ENCODE measurements around the gene ADAMTS19. TPM values are rescaled to one million over a fixed set of nuclear protein-coding genes. Genes with fewer than 3 reads are reported as not detected.

ADAMTS19 gene
- total RNA-seq, 2 experiments from 2014 or later: not detected

GRCh38 chr5:129499208-129499852 lies 39.2 kb downstream of the ADAMTS19 start:
- POLR2A ChIA-PET: no interaction called here
- H3K9me3 Mint-ChIP-seq: no peaks in the 10 kb centered on the region

GRCh38 chr5:129500101-129500500 lies 40.0 kb downstream of the ADAMTS19 start:
- Mint-ChIP-seq H3K4me3 (no peak overlapping the region), H3K4me1 (no peaks in the 10 kb centered on the region)
- POLR2A ChIA-PET: no interaction called here

More at GRCh38 chr5:129499208-129499852, 39.2 kb downstream of the ADAMTS19 start:
- Mint-ChIP-seq H3K4me1 (no peaks in the 10 kb centered on the region), H3K27ac (no peak overlapping the region), H3K36me3 (ENCODE audit: low read depth) (no peaks in the 10 kb centered on the region), H3K27me3 (no peaks in the 10 kb centered on the region), H3K4me3 (no peak overlapping the region)
- DNase-seq: no peak
- CTCF ChIA-PET: no interaction called here

GRCh38 chr5:129506086-129506485 lies 46.0 kb downstream of the ADAMTS19 start:
- POLR2A ChIA-PET: no interaction called here
- Mint-ChIP-seq H3K4me1 (no peaks in the 10 kb centered on the region), H3K36me3 (ENCODE audit: low read depth) (no peaks in the 10 kb centered on the region), H3K9me3 (no peaks in the 10 kb centered on the region), H3K27ac (no peak overlapping the region), H3K27me3 (no peaks in the 10 kb centered on the region), H3K4me3 (no peak overlapping the region)
- no peak for DNase-seq
- CTCF ChIA-PET: no interaction called here

More at GRCh38 chr5:129500101-129500500, 40.0 kb downstream of the ADAMTS19 start:
- no peak for DNase-seq
- Mint-ChIP-seq H3K27me3 (no peaks in the 10 kb centered on the region), H3K9me3 (no peaks in the 10 kb centered on the region), H3K27ac (no peak overlapping the region), H3K36me3 (ENCODE audit: low read depth) (no peaks in the 10 kb centered on the region)
- CTCF ChIA-PET: no interaction called here

GRCh38 chr5:129506950-129507349 lies 46.9 kb downstream of the ADAMTS19 start:
- Mint-ChIP-seq H3K27ac (no peak overlapping the region), H3K4me1 (no peaks in the 10 kb centered on the region), H3K36me3 (ENCODE audit: low read depth) (no peaks in the 10 kb centered on the region), H3K27me3 (no peaks in the 10 kb centered on the region), H3K4me3 (no peak overlapping the region), H3K9me3 (no peaks in the 10 kb centered on the region)
- ChIA-PET POLR2A (no interaction called here), CTCF (no interaction called here)
- DNase-seq: no peak

GRCh38 chr5:129507527-129507926 lies 47.4 kb downstream of the ADAMTS19 start:
- ChIA-PET CTCF (no interaction called here), POLR2A (no interaction called here)
- no peak overlapping the region for H3K27ac Mint-ChIP-seq
- no peak overlapping the region for H3K4me3 Mint-ChIP-seq
- H3K36me3 Mint-ChIP-seq (ENCODE audit: low read depth): no peaks in the 10 kb centered on the region
- no peaks in the 10 kb centered on the region for H3K4me1 Mint-ChIP-seq
- H3K9me3 Mint-ChIP-seq: no peaks in the 10 kb centered on the region
- no peaks in the 10 kb centered on the region for H3K27me3 Mint-ChIP-seq
- no peak for DNase-seq

- H3K9me3 Mint-ChIP-seq: no peaks in the 10 kb centered on the region
- H3K4me3 Mint-ChIP-seq: no peak overlapping the region
- no peak overlapping the region for H3K27ac Mint-ChIP-seq
- no peaks in the 10 kb centered on the region for H3K4me1 Mint-ChIP-seq
- ChIA-PET CTCF (no interaction called here), POLR2A (no interaction called here)
- H3K27me3 Mint-ChIP-seq: no peaks in the 10 kb centered on the region
- H3K36me3 Mint-ChIP-seq (ENCODE audit: low read depth): no peaks in the 10 kb centered on the region
- no peak for DNase-seq
Observed at GRCh38 chr5:129508606-129509005, 48.5 kb downstream of the ADAMTS19 start.

GRCh38 chr5:129509363-129509975 lies 49.4 kb downstream of the ADAMTS19 start:
- H3K4me1 Mint-ChIP-seq: no peaks in the 10 kb centered on the region
- POLR2A ChIA-PET: no interaction called here

GRCh38 chr5:129511291-129511690 lies 51.2 kb downstream of the ADAMTS19 start:
- POLR2A ChIA-PET: no interaction called here
- CTCF ChIA-PET: no interaction called here
- Mint-ChIP-seq H3K4me1 (no peaks in the 10 kb centered on the region), H3K9me3 (no peaks in the 10 kb centered on the region), H3K36me3 (ENCODE audit: low read depth) (no peaks in the 10 kb centered on the region), H3K27me3 (no peaks in the 10 kb centered on the region), H3K4me3 (no peak overlapping the region), H3K27ac (no peak overlapping the region)
- no peak for DNase-seq

More at GRCh38 chr5:129509363-129509975, 49.4 kb downstream of the ADAMTS19 start:
- no peak overlapping the region for H3K4me3 Mint-ChIP-seq
- H3K9me3 Mint-ChIP-seq: no peaks in the 10 kb centered on the region
- DNase-seq: no peak
- CTCF ChIA-PET: no interaction called here
- H3K27me3 Mint-ChIP-seq: no peaks in the 10 kb centered on the region
- H3K36me3 Mint-ChIP-seq (ENCODE audit: low read depth): no peaks in the 10 kb centered on the region
- no peak overlapping the region for H3K27ac Mint-ChIP-seq

- CTCF ChIA-PET: no interaction called here
- H3K36me3 Mint-ChIP-seq (ENCODE audit: low read depth): no peaks in the 10 kb centered on the region
- POLR2A ChIA-PET: no interaction called here
- no peaks in the 10 kb centered on the region for H3K9me3 Mint-ChIP-seq
- H3K4me1 Mint-ChIP-seq: no peaks in the 10 kb centered on the region
- DNase-seq: no peak
- no peak overlapping the region for H3K27ac Mint-ChIP-seq
- no peaks in the 10 kb centered on the region for H3K27me3 Mint-ChIP-seq
- no peak overlapping the region for H3K4me3 Mint-ChIP-seq
Observed at GRCh38 chr5:129541051-129541450, 81.0 kb downstream of the ADAMTS19 start.

- Mint-ChIP-seq H3K36me3 (ENCODE audit: low read depth) (no peaks in the 10 kb centered on the region), H3K4me1 (no peaks in the 10 kb centered on the region), H3K27ac (no peak overlapping the region), H3K4me3 (no peak overlapping the region), H3K9me3 (no peaks in the 10 kb centered on the region), H3K27me3 (no peaks in the 10 kb centered on the region)
- ChIA-PET CTCF (no interaction called here), POLR2A (no interaction called here)
- no peak for DNase-seq
Observed at GRCh38 chr5:129541648-129542251, 81.7 kb downstream of the ADAMTS19 start.

GRCh38 chr5:129547137-129547536 lies 87.0 kb downstream of the ADAMTS19 start:
- no peak overlapping the region for H3K4me3 Mint-ChIP-seq
- POLR2A ChIA-PET: no interaction called here
- H3K27ac Mint-ChIP-seq: no peak overlapping the region
- H3K9me3 Mint-ChIP-seq: peaks cover 3% of the 10 kb centered on the region
- no peaks in the 10 kb centered on the region for H3K36me3 Mint-ChIP-seq (ENCODE audit: low read depth)
- no peaks in the 10 kb centered on the region for H3K4me1 Mint-ChIP-seq
- DNase-seq: no peak
- CTCF ChIA-PET: no interaction called here
- no peaks in the 10 kb centered on the region for H3K27me3 Mint-ChIP-seq

GRCh38 chr5:129554134-129554904 lies 94.2 kb downstream of the ADAMTS19 start:
- CTCF ChIA-PET: no interaction called here
- H3K9me3 Mint-ChIP-seq: no peaks in the 10 kb centered on the region
- H3K27me3 Mint-ChIP-seq: no peaks in the 10 kb centered on the region
- no peak overlapping the region for H3K4me3 Mint-ChIP-seq
- DNase-seq: no peak
- no peaks in the 10 kb centered on the region for H3K36me3 Mint-ChIP-seq (ENCODE audit: low read depth)
- POLR2A ChIA-PET: no interaction called here
- H3K27ac Mint-ChIP-seq: no peak overlapping the region
- no peaks in the 10 kb centered on the region for H3K4me1 Mint-ChIP-seq

- Mint-ChIP-seq H3K27me3 (no peaks in the 10 kb centered on the region), H3K9me3 (no peaks in the 10 kb centered on the region), H3K4me1 (no peaks in the 10 kb centered on the region), H3K4me3 (no peak overlapping the region), H3K27ac (no peak overlapping the region), H3K36me3 (ENCODE audit: low read depth) (no peaks in the 10 kb centered on the region)
- ChIA-PET POLR2A (no interaction called here), CTCF (no interaction called here)
- DNase-seq: no peak
Observed at GRCh38 chr5:129563585-129563984, 103.5 kb downstream of the ADAMTS19 start.

Data from activated CD4-positive, alpha-beta memory T cell treated with anti-CD3 and anti-CD28 coated beads, Interleukin-2, amount 10 ng/mL, durations not matched to agents 7 days and 5 days (primary cell).